ENCODE data around the gene SDE2.

GRCh38 chr1:225972344-225973152, 26.6 kb downstream of the SDE2 start:
- TF ChIP-seq POLR2A (IDR thresholded peaks at IDR 0.05), result no peak
- no peak for TF ChIP-seq POLR2AphosphoS5 (IDR thresholded peaks at IDR 0.05)
